Spleen (tissue), 7 donors: ENCODE results near the gene WDFY4.

Source experiments
- POLR2A ChIP-seq, 3 donors: fragments of 450-650 bp; IDR thresholded peaks; one replicate each; pipeline ENCODE4 v1.5.1; 2017; ENCODE audit warnings: antibody characterized with exemption in 3 of 3, mild to moderate bottlenecking in 1 of 3
- POLR2AphosphoS5 ChIP-seq, 3 donors: sonication (generic); formaldehyde crosslinking; IDR thresholded peaks; one replicate each; pipeline ENCODE4 v1.5.1; 2017; ENCODE audit warnings: antibody characterized with exemption in 3 of 3
- TF ChIP-seq, protein P1 (sequence below), 11 experiments: fragments of 200-600 bp in 7 of 11; fragments of 450-650 bp in 4 of 11; sonication (generic) in 4 of 11; IDR thresholded peaks in 8 of 11; conservative IDR thresholded peaks in 3 of 11; 1 replicate in 7 of 11; 2 replicates in 4 of 11; pipeline versions ENCODE4 v1.4.0 to v1.8.0; 2016 to 2021; ENCODE audit warnings: antibody characterized with exemption in 11 of 11, inconsistent platforms in 4 of 11, mild to moderate bottlenecking in 1 of 11
- donor health status: DM: no; HTN: no; CAD: no; lungs with moderate emphysema.
- donor health status: DM: no; HTN: no; CAD: no.
- donor health status: DM: no; HTN: no; CAD: no.

DNA sequence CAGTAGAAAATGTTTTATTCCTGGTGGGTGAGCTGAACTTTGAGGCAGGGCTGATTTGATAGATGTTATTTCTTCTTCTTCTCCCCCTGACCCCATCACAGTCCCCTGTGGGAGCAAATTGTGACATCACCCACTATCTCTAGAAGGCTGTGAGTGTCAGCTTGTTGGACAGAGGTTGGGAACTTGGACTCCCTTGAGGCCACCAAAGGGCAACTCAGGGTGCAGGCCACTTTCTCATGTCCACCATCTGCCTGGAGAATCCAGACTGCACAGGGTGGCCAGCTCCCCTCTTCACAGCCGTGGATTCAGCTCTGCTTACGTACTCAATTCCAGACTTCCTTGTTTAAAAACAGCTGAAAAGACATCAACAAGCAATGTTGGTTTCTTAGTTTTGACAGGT is 151.9 kb downstream of the WDFY4 start:
- TF ChIP-seq, protein P1, sequence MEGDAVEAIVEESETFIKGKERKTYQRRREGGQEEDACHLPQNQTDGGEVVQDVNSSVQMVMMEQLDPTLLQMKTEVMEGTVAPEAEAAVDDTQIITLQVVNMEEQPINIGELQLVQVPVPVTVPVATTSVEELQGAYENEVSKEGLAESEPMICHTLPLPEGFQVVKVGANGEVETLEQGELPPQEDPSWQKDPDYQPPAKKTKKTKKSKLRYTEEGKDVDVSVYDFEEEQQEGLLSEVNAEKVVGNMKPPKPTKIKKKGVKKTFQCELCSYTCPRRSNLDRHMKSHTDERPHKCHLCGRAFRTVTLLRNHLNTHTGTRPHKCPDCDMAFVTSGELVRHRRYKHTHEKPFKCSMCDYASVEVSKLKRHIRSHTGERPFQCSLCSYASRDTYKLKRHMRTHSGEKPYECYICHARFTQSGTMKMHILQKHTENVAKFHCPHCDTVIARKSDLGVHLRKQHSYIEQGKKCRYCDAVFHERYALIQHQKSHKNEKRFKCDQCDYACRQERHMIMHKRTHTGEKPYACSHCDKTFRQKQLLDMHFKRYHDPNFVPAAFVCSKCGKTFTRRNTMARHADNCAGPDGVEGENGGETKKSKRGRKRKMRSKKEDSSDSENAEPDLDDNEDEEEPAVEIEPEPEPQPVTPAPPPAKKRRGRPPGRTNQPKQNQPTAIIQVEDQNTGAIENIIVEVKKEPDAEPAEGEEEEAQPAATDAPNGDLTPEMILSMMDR (IDR thresholded peaks at IDR 0.05 in 8 of 11, conservative IDR thresholded peaks at IDR 0.05 in 3 of 11) = no peak
- TF ChIP-seq POLR2A (IDR thresholded peaks at IDR 0.05) (no peak), POLR2AphosphoS5 (IDR thresholded peaks at IDR 0.05) (no peak)
